Astrocyte of the cerebellum (primary cell): Measurements from ENCODE around the gene PLXND1.

Experiments
- DNase-seq: peaks from one replicate; pipeline ENCODE4 v3.0.0-alpha.2; 2011; ENCODE audit warnings: low read depth
- H3K4me3 ChIP-seq: 2 replicates; pipeline ENCODE4 v1.5.1; 2011; ENCODE audit warnings: mild to moderate bottlenecking, low read depth, low read length, moderate library complexity
- in situ Hi-C: cut with HindIII; loops from 2 replicates; pipeline ENCODE4 v1.10.0; 2017; ENCODE audit warnings: low sequenced_read_pairs
- TF ChIP-seq, protein P1 (sequence below): IDR thresholded peaks from 2 replicates; pipeline ENCODE4 v1.5.1; 2012; ENCODE audit warnings: low read length, low read depth, moderate library complexity, mild to moderate bottlenecking; ENCODE audit errors: missing control alignments

The PLXND1 gene

GRCh38 chr3:129601713-129602112 is 4.8 kb downstream of the PLXND1 start:
- DNase-seq = no peak
- in situ Hi-C loops = no loop called here
- TF ChIP-seq, protein P1, sequence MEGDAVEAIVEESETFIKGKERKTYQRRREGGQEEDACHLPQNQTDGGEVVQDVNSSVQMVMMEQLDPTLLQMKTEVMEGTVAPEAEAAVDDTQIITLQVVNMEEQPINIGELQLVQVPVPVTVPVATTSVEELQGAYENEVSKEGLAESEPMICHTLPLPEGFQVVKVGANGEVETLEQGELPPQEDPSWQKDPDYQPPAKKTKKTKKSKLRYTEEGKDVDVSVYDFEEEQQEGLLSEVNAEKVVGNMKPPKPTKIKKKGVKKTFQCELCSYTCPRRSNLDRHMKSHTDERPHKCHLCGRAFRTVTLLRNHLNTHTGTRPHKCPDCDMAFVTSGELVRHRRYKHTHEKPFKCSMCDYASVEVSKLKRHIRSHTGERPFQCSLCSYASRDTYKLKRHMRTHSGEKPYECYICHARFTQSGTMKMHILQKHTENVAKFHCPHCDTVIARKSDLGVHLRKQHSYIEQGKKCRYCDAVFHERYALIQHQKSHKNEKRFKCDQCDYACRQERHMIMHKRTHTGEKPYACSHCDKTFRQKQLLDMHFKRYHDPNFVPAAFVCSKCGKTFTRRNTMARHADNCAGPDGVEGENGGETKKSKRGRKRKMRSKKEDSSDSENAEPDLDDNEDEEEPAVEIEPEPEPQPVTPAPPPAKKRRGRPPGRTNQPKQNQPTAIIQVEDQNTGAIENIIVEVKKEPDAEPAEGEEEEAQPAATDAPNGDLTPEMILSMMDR = no peak
- no peak overlapping the region for H3K4me3 ChIP-seq

- H3K4me3 ChIP-seq = no peak overlapping the region
- TF ChIP-seq, protein P1 = no peak
- in situ Hi-C loops = no loop called here
- no peak for DNase-seq
Observed at GRCh38 chr3:129600348-129600747, 6.1 kb downstream of the PLXND1 start.

- DNase-seq = peak; percentile 47
- no peak overlapping the region for H3K4me3 ChIP-seq
- TF ChIP-seq, protein P1 = no peak
- in situ Hi-C loops = no loop called here
Observed at GRCh38 chr3:129599607-129600006, 6.9 kb downstream of the PLXND1 start.

DNA sequence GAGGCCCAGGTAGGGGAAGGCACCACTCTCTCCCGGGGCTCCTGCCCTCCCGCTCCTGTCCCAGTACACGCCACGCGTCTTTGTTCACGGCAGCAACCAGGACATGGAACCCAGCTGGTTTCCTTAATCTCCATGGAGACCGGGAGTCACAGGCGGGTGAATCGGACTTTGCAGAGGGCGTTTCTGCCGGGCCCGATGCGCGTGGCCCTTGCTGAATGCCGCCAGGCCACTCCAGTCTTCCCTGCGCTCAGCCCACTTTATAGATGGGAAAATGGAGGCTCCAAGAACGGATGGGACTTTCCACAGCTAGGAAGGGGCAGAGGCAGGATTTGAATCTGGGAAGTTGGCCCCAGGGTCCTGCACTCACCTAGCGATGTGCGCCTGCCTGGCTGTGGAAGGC is 7.4 kb downstream of the PLXND1 start:
- no peak for DNase-seq
- in situ Hi-C loops = no loop called here
- TF ChIP-seq, protein P1 = no peak
- no peak overlapping the region for H3K4me3 ChIP-seq

GRCh38 chr3:129598484-129598883 is 8.0 kb downstream of the PLXND1 start:
- DNase-seq = no peak
- no peak overlapping the region for H3K4me3 ChIP-seq
- in situ Hi-C loops = no loop called here
- TF ChIP-seq, protein P1 = no peak

DNA sequence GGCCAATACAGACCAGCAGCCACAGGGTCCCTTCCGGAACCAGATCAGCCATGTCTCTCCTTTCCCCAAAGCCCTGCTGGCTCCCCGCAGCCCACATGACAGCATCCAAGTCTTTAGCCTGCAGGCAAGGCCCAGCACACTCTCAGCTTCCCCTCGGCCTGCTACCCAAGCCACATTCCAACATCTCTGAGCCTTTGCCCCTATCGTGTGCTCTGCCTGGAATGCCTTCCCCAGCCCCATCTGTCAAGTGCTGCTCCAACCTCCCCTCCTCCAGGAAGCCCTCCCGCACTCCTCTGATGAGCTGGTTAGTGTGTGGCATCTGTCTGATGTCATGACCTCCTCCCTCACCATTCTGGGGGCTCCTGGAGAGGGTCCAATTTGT is 8.5 kb downstream of the PLXND1 start:
- no peak overlapping the region for H3K4me3 ChIP-seq
- TF ChIP-seq, protein P1 = no peak
- DNase-seq = no peak
- in situ Hi-C loops = no loop called here
